Stimulated activated CD8-positive, alpha-beta memory T cell treated with anti-CD3 and anti-CD28 coated beads, Interleukin-2, amount 100 ng/mL, for 48 hours (primary cell): ENCODE data around the gene RGS3.
A peak's percentile ranks its signal among the peaks of the same experiment; 100 is the strongest.

Source experiments
- DNase-seq, 2 donors: peaks; one replicate each; pipeline ENCODE4 v3.0.0-alpha.2; 2020; ENCODE audit warnings: low read depth in 2 of 2

Gene RGS3

GRCh38 chr9:113618836-113619490, 155.4 kb downstream of the RGS3 start:
- DNase-seq = no peak

GRCh38 chr9:113619491-113620376, 156.2 kb downstream of the RGS3 start:
- DNase-seq = no peak

GRCh38 chr9:113620377-113621161, 157.0 kb downstream of the RGS3 start:
- peak; percentile 27 to 34 for DNase-seq

- no peak for DNase-seq
These were observed 157.8 kb downstream of the RGS3 start for GRCh38 chr9:113621309-113621791.

DNA sequence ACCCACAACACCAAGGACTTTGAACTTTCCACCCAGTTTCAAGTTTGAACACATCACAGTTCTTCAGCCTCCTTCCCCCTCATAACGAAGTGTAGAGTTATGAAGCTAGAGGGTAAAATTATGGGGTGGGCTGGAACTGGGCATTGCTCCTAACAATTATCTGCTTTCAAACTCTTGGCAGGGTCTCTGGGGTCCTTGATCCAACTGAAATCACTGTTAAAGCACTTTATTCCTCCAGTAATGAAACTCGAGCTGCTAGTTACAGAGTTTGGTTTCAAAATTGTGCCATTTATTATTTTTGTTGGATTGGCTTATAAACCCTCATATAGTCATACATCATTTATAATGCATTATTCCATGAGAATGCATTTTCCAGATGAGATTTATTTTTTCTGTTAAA, 158.5 kb downstream of the RGS3 start:
- no peak for DNase-seq

DNA sequence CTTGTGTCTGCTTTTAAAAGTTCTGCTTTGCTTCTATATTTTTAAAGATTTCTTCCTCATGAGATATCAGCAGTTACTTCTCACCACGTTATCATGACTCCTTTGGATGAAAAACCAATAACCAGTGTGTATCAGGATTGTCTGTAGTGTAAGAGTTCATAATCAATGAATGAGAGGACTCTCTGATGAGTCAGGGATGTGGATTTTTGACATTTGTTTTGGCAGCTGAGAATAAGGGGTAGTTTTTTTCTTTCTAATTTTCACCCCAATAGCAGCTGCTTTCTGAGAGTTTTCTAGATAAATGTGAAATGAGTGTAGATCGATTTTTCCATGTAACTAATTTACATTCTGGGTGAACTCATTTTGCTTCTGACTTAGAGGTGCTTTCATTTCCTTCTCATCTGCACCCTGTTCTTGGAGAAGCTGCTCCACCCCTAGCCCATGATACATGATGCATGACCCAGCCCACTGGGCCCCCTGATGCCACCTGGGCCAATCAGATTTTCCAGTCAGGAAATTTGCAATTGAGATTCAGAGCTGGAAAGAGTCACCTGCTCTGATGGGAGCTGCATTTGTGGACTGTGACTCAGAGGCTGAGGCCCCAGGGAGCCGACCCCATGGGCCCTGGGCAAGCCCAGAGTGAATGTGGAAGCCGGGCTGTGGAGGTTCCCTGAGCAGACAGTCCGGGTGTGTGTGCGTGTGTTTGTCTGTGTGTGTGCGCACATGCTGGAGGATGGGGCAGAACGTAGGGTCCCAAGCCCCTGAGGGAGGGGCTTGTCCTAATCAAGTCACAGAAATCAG, 159.3 kb downstream of the RGS3 start:
- DNase-seq = peak; percentile 49 to 72

GRCh38 chr9:113623851-113624485, 160.4 kb downstream of the RGS3 start:
- DNase-seq = no peak

DNA sequence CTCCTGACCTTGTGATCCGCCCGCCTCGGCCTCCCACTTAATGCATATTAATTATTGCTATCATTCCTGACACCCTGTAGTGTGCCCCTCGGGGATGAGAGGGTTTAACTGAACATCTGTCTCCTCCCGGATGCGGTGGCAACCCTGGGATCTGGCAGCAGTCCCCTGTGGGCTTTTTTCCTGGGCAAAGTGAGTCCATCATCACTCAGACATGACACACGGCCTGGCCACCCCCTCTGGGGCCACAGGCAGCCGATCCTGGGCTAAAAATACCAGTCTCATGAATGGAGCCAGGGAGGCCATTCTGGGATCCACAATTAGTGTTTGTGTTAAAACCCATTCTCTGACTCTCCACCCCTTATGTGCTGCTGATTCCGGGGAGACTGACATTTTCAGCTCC, 161.2 kb downstream of the RGS3 start:
- no peak for DNase-seq

- no peak for DNase-seq
These were observed 162.0 kb downstream of the RGS3 start for GRCh38 chr9:113625486-113625885.

DNA sequence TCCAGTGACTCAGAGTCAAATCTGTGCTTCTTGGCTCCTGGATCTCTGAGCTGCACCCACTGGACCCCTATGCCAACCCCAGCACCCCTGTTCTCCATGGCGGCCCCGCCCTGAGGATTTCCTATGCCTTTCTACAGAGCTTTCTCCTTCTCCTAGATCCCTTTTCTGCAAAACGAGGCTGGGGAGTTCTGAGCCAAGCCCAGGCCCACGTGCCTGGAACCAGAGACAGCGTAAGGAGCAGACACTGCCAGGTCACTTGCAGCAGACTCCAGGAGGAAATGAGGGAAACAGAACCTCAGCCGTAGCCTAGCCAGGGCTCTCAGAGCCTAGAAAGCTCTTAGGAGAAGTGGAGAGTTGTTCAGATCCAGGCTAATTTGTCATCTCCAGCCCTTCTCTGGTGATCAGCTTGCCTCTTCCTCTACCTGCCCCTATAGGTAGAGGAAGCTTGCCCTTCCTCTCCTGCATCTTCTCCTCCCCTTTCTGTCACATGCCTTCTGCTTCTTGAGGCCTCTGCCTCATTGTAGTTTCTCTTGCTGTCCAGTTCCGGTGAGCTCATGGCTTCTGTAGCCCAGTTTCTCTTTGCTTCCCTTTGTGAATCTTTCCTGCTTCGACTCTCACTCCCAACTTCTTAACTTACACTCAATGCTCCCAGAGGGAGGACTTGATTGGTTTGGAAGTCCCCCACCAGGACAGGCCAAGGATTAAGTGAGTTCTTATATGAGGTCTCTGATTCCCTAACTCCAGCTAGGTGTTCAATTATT, 163.4 kb downstream of the RGS3 start:
- no peak for DNase-seq

DNA sequence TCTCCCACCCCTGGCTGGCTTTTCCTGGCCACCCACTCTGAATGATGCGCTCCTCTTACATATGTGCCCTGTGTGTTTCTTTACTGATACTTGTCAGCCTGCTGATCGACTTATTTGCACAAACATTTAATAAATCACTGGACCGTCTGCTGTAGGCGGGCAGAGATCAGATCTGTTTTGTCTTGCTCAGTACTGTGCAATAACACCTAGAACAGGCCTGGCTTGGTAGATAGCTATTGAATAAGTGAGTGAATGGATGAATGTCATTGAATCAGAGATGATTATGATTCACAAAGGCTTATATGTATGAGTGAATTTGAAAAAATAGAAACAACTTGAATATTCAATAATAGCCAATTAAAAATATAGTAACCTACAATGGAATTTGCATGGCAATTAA, 165.1 kb downstream of the RGS3 start:
- no peak for DNase-seq

DNA sequence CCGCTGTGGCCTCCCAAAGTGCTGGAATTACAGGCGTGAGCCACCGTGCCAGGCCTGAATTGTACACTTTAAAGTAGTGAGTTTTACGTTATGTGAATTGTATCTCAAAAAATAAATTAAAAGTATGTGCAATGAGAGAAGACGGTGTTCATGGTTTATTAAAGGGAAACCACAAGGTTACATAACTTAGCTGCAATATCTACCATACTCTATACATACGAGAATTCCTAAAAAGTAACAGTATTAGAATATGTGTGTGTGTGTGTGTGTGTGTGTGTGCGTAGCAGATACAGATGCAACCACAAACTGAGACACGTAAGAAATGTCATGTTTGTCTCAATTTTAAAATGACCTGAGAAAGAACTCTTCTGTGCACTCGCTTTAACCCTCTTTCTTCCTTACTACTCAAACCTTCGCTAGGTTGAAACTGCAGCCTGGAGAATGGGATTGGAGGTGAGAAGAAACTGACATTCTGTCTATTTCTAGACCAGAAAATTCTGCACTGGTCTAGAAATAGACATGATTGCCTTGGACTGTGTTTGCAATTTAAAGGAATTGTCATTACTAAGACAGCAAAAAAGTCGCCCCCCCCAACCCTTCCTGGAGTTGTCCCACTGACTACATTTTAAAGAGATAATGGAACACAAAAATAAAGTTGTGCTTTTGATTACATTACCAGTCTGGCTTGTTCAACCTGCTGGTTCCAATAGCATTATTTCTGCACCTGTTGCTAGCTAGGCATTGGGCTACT, 167.0 kb downstream of the RGS3 start:
- DNase-seq = no peak

DNA sequence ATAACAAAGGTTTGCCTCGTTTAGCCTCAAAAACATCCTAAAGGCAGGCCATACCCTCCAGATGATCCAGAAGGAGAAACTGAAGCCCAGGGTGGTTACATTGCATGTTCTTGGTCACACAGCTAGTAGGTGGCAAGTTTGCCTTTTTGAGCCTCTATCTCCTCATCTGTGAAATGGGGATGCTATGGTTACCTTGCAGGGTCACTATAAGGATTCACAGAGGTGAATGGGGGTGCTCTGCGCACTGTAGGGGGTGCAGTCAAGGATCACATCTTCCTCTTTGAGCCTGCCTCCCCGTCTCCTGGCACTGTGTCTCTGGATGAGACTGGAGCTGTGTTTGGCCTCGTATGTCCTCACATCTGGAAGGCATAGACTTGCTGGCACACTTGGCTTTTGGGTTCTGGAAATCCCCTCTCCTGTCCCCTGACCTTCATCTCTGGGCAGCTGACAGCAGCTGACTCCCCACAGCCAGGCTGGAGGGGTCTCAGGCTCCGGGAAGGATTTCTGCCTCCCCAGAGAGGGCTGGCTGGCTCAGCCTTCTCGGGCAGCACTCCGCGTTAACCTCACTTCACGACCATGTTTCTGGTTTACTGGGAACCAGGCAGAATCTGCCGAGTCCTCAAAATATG, 167.7 kb downstream of the RGS3 start:
- DNase-seq = no peak

DNA sequence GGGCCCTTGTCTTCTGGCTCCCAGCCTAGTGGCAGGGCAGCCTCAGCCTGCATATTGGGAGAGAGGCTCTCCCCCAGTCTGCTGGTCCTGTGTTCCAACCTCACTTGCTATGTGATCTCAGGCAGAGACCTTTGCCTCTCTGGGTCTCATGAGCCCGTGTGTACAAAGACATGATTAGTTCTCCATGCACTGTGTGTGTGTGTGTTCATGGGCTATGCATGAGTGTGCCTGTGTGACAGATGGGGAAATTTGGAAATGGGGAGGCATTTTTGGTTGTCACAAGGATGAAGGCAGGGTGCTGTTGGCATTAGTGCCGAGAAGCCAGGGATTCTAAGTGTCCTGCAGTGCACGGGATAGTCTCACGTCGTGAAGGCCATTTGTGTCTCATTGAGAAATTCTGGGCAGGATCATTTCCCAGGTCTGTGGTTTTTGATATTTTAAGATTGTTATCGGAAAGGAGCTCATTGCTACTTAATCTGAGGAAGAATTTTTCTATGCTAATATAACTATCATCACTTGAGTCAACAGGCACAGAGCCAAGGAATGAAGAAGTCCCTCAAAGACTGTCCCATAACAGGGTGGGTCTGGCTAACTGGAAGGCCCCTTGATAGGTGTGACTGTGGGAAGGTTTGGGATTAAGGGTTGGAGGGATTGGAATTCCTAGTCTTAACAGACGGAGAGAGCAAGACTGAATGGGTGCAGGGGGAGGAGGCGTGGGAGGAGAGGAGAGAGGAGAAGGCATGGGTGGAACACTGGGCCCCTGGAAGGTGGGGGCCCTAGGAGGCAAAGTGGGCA, 168.5 kb downstream of the RGS3 start:
- no peak for DNase-seq

- peak in 1 of 2 donors; percentile 39 for DNase-seq
These were observed 169.5 kb downstream of the RGS3 start for GRCh38 chr9:113632776-113633590.

GRCh38 chr9:113633782-113634595, 170.5 kb downstream of the RGS3 start:
- no peak for DNase-seq
